Loucy (cell line): ENCODE data around the gene KLHL12.

Experiments
- H2AFZ ChIP-seq: fragments of 200-600 bp; sonication (generic); 2 replicates; pipeline ENCODE4 v1.6.0; 2016; ENCODE audit warnings: antibody characterized with exemption, mild to moderate bottlenecking, low read length, moderate library complexity
- H3F3A ChIP-seq: fragments of 200-600 bp; 2 replicates; pipeline ENCODE4 v1.6.0; 2016; ENCODE audit warnings: antibody characterized with exemption, low read depth, mild to moderate bottlenecking
- H3K27me3 ChIP-seq: fragments of 200-600 bp; sonication (generic); 2 replicates; pipeline ENCODE4 v1.6.1; 2014; ENCODE audit warnings: low read length, mild to moderate bottlenecking; ENCODE audit not compliant: insufficient read depth, poor library complexity, severe bottlenecking
- H3K36me3 ChIP-seq: fragments of 200-600 bp; sonication (generic); 2 replicates; pipeline ENCODE4 v1.6.1; 2016; ENCODE audit warnings: low read length; ENCODE audit not compliant: insufficient read depth
- H3K4me1 ChIP-seq: fragments of 200-600 bp; sonication (generic); 2 replicates; pipeline ENCODE4 v1.5.1; 2014; ENCODE audit warnings: low read length, mild to moderate bottlenecking; ENCODE audit not compliant: insufficient read depth, poor library complexity, severe bottlenecking
- H3K4me2 ChIP-seq: fragments of 200-600 bp; sonication (generic); 2 replicates; pipeline ENCODE4 v1.6.0; 2014; ENCODE audit warnings: antibody characterized with exemption, low read length, low read depth, mild to moderate bottlenecking; ENCODE audit not compliant: poor library complexity, severe bottlenecking
- H3K4me3 ChIP-seq: fragments of 200-600 bp; sonication (generic); 2 replicates; pipeline ENCODE4 v1.5.1; 2014; ENCODE audit warnings: low read length, mild to moderate bottlenecking, mixed read lengths; ENCODE audit not compliant: poor library complexity, severe bottlenecking
- H3K79me2 ChIP-seq: fragments of 200-600 bp; sonication (generic); 2 replicates; pipeline ENCODE4 v1.6.1; 2014; ENCODE audit warnings: low read length; ENCODE audit not compliant: insufficient read depth
- H3K9ac ChIP-seq: fragments of 200-600 bp; sonication (generic); 2 replicates; pipeline ENCODE4 v1.6.0; 2014; ENCODE audit warnings: mild to moderate bottlenecking, low read depth, low read length, moderate library complexity; ENCODE audit not compliant: poor library complexity, severe bottlenecking
- H3K9me2 ChIP-seq: fragments of 200-600 bp; sonication (generic); replicated peaks from 2 replicates; pipeline ENCODE4 v1.6.1; 2016; ENCODE audit warnings: low read depth, low read length, mixed read lengths
- H3K9me3 ChIP-seq: fragments of 200-600 bp; sonication (generic); 2 replicates; pipeline ENCODE4 v1.6.1; 2014; ENCODE audit warnings: mild to moderate bottlenecking, antibody characterized with exemption, low read length, low read depth; ENCODE audit not compliant: insufficient read depth
- H4K20me1 ChIP-seq: fragments of 200-600 bp; sonication (generic); 2 replicates; pipeline ENCODE4 v1.6.0; 2014; ENCODE audit warnings: antibody characterized with exemption, low read length, mild to moderate bottlenecking; ENCODE audit not compliant: insufficient read depth, poor library complexity, severe bottlenecking
- EZH2phosphoT487 ChIP-seq: fragments of 200-600 bp; IDR thresholded peaks from 2 replicates; pipeline ENCODE4 v1.6.1; 2018; ENCODE audit warnings: antibody characterized with exemption, mild to moderate bottlenecking, moderate library complexity, borderline replicate concordance
- TF ChIP-seq, protein P1 (sequence below): fragments of 200-600 bp; sonication (generic); conservative IDR thresholded peaks from 2 replicates; pipeline ENCODE4 v1.5.1; 2014; ENCODE audit warnings: mild to moderate bottlenecking, antibody characterized with exemption, low read length

KLHL12 gene

DNA sequence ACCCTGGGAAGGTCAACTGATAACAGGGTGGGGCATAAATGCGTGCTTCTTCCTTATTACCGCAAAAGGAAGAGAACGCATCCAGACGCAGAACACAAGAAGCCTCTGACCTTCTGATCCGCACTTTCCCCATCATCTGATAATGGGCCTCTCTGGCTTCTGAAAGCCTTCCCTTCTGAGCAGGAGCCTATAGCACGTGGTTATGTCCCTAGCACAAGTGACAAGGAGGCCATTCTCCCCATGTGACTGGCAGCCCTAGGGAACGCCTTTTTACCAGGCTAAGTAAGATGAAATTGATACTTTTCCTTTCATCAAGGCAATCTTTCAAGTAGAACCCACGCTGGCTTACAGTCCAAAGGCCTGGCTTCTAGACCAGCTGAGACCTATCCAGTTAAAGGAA is 72.2 kb downstream of the KLHL12 start:
- Histone ChIP-seq H3K4me2 (no peak overlapping the region), H4K20me1 (no peaks in the 10 kb centered on the region), H3K9me2 (no peaks in the 10 kb centered on the region), H2AFZ (no peak overlapping the region), H3K4me1 (peaks cover 8% of the 10 kb centered on the region), H3K79me2 (no peaks in the 10 kb centered on the region), H3K9ac (no peak overlapping the region), H3F3A (no peaks in the 10 kb centered on the region), H3K27me3 (no peaks in the 10 kb centered on the region), H3K4me3 (no peak overlapping the region), H3K9me3 (no peaks in the 10 kb centered on the region), H3K36me3 (no peaks in the 10 kb centered on the region)
- TF ChIP-seq, protein P1, sequence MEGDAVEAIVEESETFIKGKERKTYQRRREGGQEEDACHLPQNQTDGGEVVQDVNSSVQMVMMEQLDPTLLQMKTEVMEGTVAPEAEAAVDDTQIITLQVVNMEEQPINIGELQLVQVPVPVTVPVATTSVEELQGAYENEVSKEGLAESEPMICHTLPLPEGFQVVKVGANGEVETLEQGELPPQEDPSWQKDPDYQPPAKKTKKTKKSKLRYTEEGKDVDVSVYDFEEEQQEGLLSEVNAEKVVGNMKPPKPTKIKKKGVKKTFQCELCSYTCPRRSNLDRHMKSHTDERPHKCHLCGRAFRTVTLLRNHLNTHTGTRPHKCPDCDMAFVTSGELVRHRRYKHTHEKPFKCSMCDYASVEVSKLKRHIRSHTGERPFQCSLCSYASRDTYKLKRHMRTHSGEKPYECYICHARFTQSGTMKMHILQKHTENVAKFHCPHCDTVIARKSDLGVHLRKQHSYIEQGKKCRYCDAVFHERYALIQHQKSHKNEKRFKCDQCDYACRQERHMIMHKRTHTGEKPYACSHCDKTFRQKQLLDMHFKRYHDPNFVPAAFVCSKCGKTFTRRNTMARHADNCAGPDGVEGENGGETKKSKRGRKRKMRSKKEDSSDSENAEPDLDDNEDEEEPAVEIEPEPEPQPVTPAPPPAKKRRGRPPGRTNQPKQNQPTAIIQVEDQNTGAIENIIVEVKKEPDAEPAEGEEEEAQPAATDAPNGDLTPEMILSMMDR = no peak
- TF ChIP-seq EZH2phosphoT487 = no peak

- Histone ChIP-seq H3F3A (no peaks in the 10 kb centered on the region), H3K27me3 (no peaks in the 10 kb centered on the region), H3K9me3 (no peaks in the 10 kb centered on the region), H3K36me3 (no peaks in the 10 kb centered on the region), H3K4me1 (peaks cover 8% of the 10 kb centered on the region), H3K9me2 (no peaks in the 10 kb centered on the region), H4K20me1 (no peaks in the 10 kb centered on the region), H3K4me2 (no peak overlapping the region), H3K79me2 (no peaks in the 10 kb centered on the region), H2AFZ (peak overlapping the region; percentile 100), H3K4me3 (no peak overlapping the region), H3K9ac (no peak overlapping the region)
- TF ChIP-seq EZH2phosphoT487 = no peak
- TF ChIP-seq, protein P1 = peak; percentile 92
Observed at GRCh38 chr1:202852163-202852904, 74.7 kb downstream of the KLHL12 start.

DNA sequence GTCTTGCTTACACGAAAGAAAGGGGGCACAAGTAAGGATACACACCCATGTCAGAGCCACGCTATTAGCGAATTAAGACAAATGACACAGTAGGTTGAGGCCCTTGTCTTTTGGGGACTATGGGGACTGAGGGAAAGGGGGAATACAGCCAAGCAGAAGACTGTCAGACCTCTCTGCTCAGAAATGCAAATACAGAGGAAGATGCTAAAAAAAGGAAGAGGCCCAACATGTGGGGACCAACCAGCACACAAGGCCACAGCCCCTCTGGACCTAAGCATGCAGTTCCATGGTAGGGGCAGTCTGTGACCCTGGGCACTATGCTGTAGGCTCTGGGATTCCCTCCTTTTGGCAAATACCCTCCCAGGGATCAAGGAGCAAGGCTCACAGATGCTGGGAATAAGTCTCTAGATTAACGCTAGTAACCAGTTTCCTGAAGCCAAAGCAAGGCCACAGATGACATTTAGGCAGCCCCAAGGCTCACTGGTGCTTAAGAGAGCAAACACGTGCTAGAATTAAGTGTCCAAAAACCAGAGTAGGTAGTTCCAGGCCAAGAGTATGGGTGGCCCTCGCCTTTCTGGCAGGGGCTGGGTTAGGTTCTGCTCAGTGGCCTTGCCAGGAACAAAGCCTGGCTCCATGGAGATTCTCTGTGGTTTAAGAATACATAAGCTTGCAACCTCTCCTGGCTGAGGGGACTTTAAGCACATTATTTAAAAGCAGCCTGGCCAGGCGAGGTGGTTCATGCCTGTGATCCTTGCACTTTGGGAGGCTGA is 76.3 kb downstream of the KLHL12 start:
- Histone ChIP-seq H3K9ac (no peak overlapping the region), H3K4me1 (peaks cover 8% of the 10 kb centered on the region), H2AFZ (peak overlapping the region; percentile 65; the same call in 1 of the 2 replicates), H3K79me2 (no peaks in the 10 kb centered on the region), H3K4me3 (no peak overlapping the region), H3K27me3 (no peaks in the 10 kb centered on the region), H3K36me3 (no peaks in the 10 kb centered on the region), H4K20me1 (no peaks in the 10 kb centered on the region), H3K9me2 (no peaks in the 10 kb centered on the region), H3K4me2 (no peak overlapping the region), H3K9me3 (no peaks in the 10 kb centered on the region), H3F3A (no peaks in the 10 kb centered on the region)
- TF ChIP-seq, protein P1 = no peak
- no peak for TF ChIP-seq EZH2phosphoT487
